ENCODE measurements around the gene MDH2.
"Not testable (repeated sequence)": the region's sequence is repeated elsewhere in the genome, so short reads cannot be mapped to it uniquely, and the experiment has no call there.

MDH2 gene

DNA sequence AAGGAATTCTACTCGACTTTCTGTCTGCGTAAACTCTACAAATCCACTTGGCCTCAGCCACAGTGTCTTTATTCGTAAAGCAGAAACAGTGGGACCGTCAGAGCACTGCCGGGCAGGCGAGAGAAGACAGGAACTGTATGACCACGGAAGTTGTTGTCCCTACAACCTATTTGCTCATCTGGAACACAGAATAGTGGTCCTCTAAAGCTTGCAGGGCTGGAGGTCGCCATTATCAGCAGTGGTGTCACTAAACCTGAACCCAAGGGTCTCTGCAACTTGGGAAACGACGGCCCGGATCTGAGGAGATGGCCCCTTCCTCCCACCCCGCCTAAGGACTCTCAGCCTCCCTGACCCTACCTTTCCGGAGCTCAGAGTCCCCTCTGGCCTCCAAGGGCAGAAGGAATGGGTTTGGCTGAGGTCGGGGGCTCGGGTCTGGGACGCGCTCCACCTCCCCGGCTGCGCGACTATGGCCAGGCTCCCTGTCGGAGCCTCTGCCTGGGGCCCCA lies 548 bp upstream of the MDH2 start:
- DNase-seq (ENCODE audit: low read depth, low spot score), result no peak

GRCh38 chr7:76048668-76048988 lies 722 bp downstream of the MDH2 start:
- DNase-seq (ENCODE audit: low read depth, low spot score), result no peak

DNA sequence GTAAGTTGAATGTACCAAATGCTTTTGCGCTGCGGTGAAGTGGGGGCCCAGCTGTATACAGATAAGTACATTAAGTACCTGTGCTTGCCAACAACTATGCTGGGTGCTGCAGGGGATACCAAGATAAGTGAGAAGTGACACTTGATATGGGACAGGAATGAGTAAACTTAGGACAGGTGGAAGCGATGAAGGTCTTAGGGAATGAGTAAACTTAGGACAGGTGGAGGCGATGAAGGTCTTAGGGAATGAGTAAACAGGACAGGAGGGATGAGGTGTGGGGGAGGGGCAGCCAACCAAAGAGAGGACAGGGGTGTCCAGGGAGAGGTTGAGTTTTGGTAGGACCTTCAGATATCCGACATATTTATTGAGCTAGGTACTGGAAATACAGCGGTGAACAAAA lies 1.4 kb downstream of the MDH2 start:
- DNase-seq (ENCODE audit: low read depth, low spot score), result no peak

GRCh38 chr7:76050545-76050944 lies 2.6 kb downstream of the MDH2 start:
- no peak for DNase-seq (ENCODE audit: low read depth, low spot score)

GRCh38 chr7:76051840-76052239 lies 3.9 kb downstream of the MDH2 start:
- no peak for DNase-seq (ENCODE audit: low read depth, low spot score)

- DNase-seq (ENCODE audit: low read depth, low spot score), result not testable (repeated sequence)
Observed at GRCh38 chr7:76052681-76053080, 4.8 kb downstream of the MDH2 start.

- DNase-seq (ENCODE audit: low read depth, low spot score), result no peak
Observed at GRCh38 chr7:76053461-76053860, 5.6 kb downstream of the MDH2 start.

DNA sequence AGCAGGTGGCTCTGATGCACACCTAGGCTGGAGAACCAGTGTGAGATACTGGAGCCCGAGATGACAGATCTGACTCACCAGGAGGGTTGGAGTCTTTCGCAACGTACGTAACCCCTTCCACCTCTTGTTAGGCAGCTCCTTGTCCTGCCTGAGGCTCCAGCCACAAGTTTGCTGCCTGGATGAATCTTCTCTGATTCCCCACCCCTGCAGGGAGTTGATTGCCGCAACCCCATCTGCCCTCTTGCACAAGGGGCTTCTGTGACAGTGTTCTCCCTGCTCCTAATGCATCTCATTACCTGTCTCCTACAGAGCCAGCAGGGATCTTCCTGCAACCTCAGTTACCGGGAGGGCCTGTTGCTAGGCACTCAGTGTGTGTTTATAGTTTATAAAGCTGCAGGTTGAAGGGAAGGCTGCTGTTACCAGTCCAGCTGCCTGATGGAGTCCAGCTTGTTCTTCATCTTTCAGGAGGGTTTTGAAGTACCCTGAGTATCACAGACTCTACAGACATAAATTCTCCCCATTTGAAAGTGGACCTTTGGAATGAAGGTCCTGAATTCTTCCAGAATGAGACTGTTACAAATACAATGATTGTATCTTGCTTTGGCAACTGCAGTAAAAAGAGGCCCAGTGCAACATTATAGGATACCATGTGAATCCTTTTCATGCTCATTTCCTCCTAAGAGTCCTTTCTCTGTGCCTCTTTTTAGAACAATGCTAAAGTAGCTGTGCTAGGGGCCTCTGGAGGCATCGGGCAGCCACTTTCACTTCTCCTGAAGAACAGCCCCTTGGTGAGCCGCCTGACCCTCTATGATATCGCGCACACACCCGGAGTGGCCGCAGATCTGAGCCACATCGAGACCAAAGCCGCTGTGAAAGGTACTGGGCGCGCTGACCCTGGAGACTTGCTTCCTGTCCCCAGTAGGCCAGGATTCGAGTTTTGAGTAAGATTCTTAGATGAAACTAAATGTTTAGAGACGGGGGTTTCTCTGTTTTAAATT lies 6.5 kb downstream of the MDH2 start:
- no peak for DNase-seq (ENCODE audit: low read depth, low spot score)

GRCh38 chr7:76056241-76056640 lies 8.3 kb downstream of the MDH2 start:
- DNase-seq (ENCODE audit: low read depth, low spot score), result no peak

DNA sequence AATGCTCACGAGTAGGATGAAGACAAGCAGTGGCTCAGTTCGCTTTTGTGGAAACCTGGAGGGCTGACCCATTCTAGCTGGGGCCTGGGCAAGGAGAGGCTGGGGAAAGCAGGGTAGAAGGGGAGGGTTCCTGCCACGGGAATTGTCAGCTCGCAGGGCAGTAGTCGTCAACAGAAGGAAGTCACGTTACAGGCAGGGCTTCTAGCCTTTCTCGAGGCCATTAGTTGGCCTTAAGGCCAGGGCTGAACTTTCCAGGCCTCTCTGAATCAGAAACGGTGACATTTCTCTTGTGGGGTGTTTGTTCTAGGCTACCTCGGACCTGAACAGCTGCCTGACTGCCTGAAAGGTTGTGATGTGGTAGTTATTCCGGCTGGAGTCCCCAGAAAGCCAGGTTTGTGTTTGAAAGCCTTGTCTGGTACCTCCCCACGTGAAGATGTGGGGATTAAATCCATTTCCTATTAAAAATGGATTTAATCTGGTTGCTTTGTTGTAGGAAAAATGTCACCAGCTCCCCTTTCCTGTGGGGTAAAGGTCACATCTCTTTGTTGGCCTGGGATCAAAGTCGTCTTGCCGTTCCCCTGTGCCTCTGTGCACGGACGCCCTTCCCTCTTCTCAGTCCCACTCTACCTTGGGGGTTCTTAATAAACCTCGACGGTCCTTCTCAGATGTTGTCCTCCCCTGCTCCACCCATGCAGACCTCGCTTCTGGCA lies 9.4 kb downstream of the MDH2 start:
- no peak for DNase-seq (ENCODE audit: low read depth, low spot score)

DNA sequence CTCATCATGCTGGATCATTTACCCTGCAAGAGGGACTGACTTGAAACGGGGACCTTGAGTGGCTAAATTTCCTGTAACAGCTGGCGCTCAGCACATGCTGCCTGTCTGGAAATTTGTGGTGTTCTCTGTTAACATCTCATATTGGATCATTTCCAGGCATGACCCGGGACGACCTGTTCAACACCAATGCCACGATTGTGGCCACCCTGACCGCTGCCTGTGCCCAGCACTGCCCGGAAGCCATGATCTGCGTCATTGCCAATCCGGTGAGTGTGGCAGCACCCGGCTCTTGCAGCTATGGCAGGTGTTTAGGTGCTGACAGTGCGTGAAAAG lies 9.9 kb downstream of the MDH2 start:
- no peak for DNase-seq (ENCODE audit: low read depth, low spot score)

- not testable (repeated sequence) for DNase-seq (ENCODE audit: low read depth, low spot score)
Observed at GRCh38 chr7:76058745-76059144, 10.8 kb downstream of the MDH2 start.

GRCh38 chr7:76060842-76061241 lies 12.9 kb downstream of the MDH2 start:
- no peak for DNase-seq (ENCODE audit: low read depth, low spot score)

- no peak for DNase-seq (ENCODE audit: low read depth, low spot score)
Observed at GRCh38 chr7:76062254-76062653, 14.3 kb downstream of the MDH2 start.

GRCh38 chr7:76063114-76063513 lies 15.2 kb downstream of the MDH2 start:
- no peak for DNase-seq (ENCODE audit: low read depth, low spot score)

DNA sequence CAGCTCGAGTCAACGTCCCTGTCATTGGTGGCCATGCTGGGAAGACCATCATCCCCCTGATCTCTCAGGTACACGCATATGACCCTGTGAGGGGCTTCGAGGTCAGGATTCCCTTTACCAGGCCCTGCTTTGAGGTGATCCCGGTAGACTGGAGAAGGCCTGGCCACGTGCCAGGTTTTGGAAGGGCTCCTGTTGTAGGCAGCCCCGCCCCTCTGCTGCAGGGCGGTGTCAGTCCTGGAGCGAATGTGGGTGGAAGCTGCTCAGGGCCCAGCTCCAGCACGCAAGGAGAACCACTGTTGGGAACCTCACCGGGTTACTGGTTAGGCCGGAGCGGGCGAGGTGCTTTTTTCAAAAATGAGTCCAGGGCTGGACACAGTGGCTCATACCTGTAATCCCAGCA lies 15.6 kb downstream of the MDH2 start:
- DNase-seq (ENCODE audit: low read depth, low spot score), result no peak

GRCh38 chr7:76064208-76064970 lies 16.5 kb downstream of the MDH2 start:
- DNase-seq (ENCODE audit: low read depth, low spot score), result no peak

DNA sequence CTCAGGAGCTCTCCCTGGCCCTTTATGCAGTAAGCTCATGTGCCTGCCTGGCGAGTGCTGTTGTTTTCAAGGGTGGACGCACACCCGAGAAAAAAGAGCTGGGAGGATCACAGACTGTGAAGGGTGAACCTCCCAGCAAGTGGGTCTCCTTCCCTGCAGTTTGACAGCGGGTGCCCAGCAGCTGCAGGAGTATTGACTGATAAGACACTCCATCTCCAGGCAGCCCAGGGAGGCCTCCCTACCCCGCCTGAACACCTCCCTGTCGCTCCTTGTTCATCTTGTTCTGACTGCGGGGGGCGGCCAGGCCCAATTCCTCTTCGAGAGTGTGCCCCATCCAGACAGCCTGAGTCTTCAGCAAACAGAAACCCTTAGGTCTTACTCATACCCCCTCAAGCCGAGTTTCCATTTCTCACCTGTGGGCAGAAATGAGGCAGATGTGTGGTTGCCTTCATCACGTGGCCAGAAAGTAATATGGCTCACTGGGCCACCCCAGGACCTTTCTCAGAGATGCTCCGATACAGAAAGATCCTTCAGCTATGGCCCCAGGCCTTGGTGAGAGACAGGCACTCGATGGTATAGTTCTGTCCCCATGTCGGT lies 17.2 kb downstream of the MDH2 start:
- DNase-seq (ENCODE audit: low read depth, low spot score), result no peak

DNA sequence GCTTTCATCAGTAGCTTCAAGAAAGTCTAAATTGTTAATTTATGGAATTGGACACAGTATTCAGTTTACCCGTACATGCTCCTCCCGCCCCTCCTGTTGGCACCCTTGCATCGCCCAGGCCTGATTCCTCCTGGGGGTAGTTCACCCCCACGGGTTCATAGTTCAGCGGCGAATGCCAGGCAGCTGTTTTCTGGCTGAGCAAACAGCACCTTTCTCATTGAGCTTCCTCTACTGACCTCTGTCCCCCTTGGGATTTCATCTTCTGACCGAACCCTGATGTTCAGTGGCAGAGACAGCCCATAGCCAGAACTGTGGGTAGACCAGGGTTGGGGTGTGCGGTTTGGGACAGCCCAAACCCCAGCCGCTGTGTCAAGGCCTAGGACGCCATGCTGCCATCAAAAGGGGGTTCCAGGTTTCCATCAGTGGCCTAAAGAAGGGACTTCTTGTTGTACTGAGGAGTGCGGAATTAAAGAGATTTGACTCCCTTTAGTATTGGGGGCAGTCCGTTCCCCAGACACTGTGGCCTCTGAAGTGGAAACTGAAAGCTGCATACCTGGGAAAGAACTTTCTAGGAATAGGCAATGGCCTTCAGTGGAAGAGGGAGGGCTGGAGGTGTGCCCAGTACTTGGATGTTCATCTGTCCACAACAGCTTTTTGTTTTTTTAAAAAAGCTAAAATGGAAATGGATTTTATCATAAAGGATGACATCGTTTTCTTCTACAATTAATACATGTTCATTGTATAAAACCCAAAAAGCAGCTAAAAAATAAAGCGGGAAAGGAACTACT lies 19.0 kb downstream of the MDH2 start:
- DNase-seq (ENCODE audit: low read depth, low spot score), result no peak

GRCh38 chr7:76069238-76069638 lies 21.3 kb downstream of the MDH2 start:
- DNase-seq (ENCODE audit: low read depth, low spot score), result peak; percentile 75

All from brain pericyte (primary cell).